ENCODE data around the gene PTPRN2. TPM values are rescaled to one million over a fixed set of nuclear protein-coding genes. Genes with fewer than 3 reads are reported as not detected.

PTPRN2 gene
- total and polyA plus RNA-seq, 8 donors: 12.2 to 49.2 (median 31.8) TPM

- intact Hi-C loops (cut with DNase I): no loop called here
These were observed 997.1 kb downstream of the PTPRN2 start for GRCh38 chr7:157590526-157590925.

GRCh38 chr7:157589680-157590079, 997.9 kb downstream of the PTPRN2 start:
- WGBS, 2 donors: 82 to 86% methylated on average over 11 of the region's 11 CpGs
- DNase-seq: no peak
- TF ChIP-seq, protein P1, sequence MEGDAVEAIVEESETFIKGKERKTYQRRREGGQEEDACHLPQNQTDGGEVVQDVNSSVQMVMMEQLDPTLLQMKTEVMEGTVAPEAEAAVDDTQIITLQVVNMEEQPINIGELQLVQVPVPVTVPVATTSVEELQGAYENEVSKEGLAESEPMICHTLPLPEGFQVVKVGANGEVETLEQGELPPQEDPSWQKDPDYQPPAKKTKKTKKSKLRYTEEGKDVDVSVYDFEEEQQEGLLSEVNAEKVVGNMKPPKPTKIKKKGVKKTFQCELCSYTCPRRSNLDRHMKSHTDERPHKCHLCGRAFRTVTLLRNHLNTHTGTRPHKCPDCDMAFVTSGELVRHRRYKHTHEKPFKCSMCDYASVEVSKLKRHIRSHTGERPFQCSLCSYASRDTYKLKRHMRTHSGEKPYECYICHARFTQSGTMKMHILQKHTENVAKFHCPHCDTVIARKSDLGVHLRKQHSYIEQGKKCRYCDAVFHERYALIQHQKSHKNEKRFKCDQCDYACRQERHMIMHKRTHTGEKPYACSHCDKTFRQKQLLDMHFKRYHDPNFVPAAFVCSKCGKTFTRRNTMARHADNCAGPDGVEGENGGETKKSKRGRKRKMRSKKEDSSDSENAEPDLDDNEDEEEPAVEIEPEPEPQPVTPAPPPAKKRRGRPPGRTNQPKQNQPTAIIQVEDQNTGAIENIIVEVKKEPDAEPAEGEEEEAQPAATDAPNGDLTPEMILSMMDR (IDR thresholded peaks at IDR 0.05): no peak
- Histone ChIP-seq H3K27me3 (no peaks in the 10 kb centered on the region), H3K4me1 (no peaks in the 10 kb centered on the region), H3K36me3 (no peaks in the 10 kb centered on the region), H3K4me3 (no peak overlapping the region), H3K9me3 (no peaks in the 10 kb centered on the region), H3K27ac (no peak overlapping the region)
- intact Hi-C loops (cut with DNase I): no loop called here
- no peak for FAIRE-seq
- no peak for ATAC-seq

More at GRCh38 chr7:157590526-157590925, 997.1 kb downstream of the PTPRN2 start:
- Histone ChIP-seq H3K36me3 (no peaks in the 10 kb centered on the region), H3K9me3 (no peaks in the 10 kb centered on the region), H3K4me1 (no peaks in the 10 kb centered on the region), H3K27me3 (no peaks in the 10 kb centered on the region), H3K27ac (no peak overlapping the region), H3K4me3 (no peak overlapping the region)
- FAIRE-seq (no peak), DNase-seq (no peak), ATAC-seq (no peak)
- TF ChIP-seq, protein P1 (IDR thresholded peaks at IDR 0.05): no peak
- 86 to 95% methylated on average over 13 of the region's 13 CpGs for WGBS, 2 donors

GRCh38 chr7:157587805-157588560, 999.6 kb downstream of the PTPRN2 start:
- no peaks in the 10 kb centered on the region for H3K4me1 ChIP-seq
- ATAC-seq (no peak), FAIRE-seq (no peak), DNase-seq (no peak)
- H3K27me3 ChIP-seq: no peaks in the 10 kb centered on the region
- H3K36me3 ChIP-seq: no peaks in the 10 kb centered on the region
- 80 to 87% methylated on average over 33 to 34 of the region's 34 CpGs for WGBS, 2 donors
- TF ChIP-seq, protein P1 (IDR thresholded peaks at IDR 0.05): no peak
- no peaks in the 10 kb centered on the region for H3K9me3 ChIP-seq
- intact Hi-C loops (cut with DNase I): no loop called here
- no peak overlapping the region for H3K27ac ChIP-seq
- H3K4me3 ChIP-seq: no peak overlapping the region

DNA sequence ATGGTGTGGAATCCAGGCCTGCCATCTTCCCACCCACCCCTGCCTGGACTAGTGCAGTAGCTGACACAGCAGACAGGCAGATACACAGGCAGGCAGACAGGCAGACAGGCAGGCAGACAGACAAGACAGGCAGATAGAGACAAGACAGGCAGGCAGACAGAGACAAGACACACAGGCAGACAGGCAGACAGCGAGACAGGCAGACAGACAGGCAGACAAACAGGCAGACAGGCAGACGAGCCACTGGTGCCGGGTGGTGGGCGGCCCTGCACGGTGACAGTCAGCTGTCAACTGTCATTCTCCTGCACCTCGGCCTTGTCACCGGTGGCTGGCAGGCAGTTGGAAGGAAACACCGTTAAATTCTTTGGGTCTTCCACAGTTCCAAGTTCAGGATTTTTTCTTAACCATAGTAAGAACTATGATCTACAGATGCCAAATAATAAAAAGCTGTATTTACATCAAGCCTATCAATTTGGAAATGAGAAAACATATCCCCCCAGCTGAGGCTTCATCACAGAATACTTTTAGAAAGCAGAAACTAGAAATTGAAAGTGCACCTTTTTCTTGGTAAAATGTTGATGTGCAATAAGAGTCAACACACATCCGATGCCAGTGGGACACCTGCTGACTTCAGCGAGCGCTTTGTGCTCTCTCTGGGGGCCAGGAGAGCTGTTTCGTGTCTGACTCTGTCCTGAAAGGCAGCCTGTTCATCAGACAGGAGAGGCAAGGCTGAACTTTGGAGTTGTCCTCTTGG, 1000.4 kb downstream of the PTPRN2 start:
- DNase-seq (no peak), FAIRE-seq (no peak), ATAC-seq (no peak)
- 83 to 85% methylated on average over 12 of the region's 12 CpGs for WGBS, 2 donors
- H3K27me3 ChIP-seq: no peaks in the 10 kb centered on the region
- intact Hi-C loops (cut with DNase I): no loop called here
- H3K27ac ChIP-seq: no peak overlapping the region
- H3K4me3 ChIP-seq: no peak overlapping the region
- TF ChIP-seq, protein P1 (IDR thresholded peaks at IDR 0.05): no peak
- H3K4me1 ChIP-seq: no peaks in the 10 kb centered on the region
- H3K9me3 ChIP-seq: no peaks in the 10 kb centered on the region
- no peaks in the 10 kb centered on the region for H3K36me3 ChIP-seq
